Measurements from ENCODE around the gene CXorf51A.
"Not testable (repeated sequence)": the region's sequence is repeated elsewhere in the genome, so short reads cannot be mapped to it uniquely, and the experiment has no call there.

CXorf51A gene

DNA sequence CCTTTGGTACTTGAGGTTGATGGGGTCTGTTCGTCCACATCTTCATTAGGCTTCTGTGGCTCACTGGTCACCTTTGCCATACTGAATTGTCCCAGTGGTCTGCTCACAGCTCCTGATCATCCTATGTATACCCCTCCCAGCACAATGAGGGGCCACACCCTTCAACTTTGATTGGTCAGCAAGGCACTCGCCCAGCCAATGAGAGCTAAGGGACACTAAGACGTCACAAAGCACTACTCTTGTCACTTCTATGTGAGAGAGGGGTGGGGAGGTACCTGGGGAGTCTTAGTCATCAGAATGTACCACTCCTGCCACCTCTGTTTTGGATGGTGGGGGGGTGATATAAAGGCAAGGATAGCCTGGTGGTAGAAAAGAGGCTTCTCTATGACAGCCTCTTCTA lies at the start of gene CXorf51A:
TSS of gene CXorf51A (minus strand) at position 101 of the 400 bp plus-strand sequence. CDS start at position 80, 21 bp downstream.
- H3K36me3 ChIP-seq, H3K27me3 ChIP-seq: not testable (repeated sequence)

DNA sequence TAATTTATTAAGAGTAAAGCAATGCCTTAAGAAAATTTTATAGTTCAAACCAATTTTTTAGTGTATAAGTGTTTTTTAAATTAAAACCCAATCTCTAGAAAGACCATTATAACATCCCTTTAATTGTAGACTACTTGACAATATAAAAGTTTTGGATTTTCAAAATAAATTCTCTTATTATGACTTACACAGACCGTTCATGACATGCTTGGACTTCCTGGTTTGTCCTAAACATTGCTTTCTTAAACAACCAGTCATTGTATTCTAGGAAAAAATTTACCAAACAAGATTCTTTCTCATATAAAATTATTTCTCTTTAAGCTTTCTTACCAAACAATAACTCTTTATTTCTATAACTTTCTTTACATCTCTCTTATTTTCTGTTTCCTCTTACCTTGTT lies 49.0 kb upstream of the CXorf51A start:
- H3K4me3 ChIP-seq (ENCODE audit: low read depth in 1 of 2, low read length in 1 of 2): no peak overlapping the region
- H3K9me3 ChIP-seq: no peaks in the 10 kb centered on the region
- H3K27me3 ChIP-seq: no peaks in the 10 kb centered on the region
- H3K4me1 ChIP-seq (ENCODE audit: control insufficient read depth in 1 of 2, insufficient read depth in 1 of 2, low read depth in 1 of 2, low read length in 1 of 2): no peaks in the 10 kb centered on the region
- H3K27ac ChIP-seq: no peak overlapping the region
- TF ChIP-seq, protein P1, sequence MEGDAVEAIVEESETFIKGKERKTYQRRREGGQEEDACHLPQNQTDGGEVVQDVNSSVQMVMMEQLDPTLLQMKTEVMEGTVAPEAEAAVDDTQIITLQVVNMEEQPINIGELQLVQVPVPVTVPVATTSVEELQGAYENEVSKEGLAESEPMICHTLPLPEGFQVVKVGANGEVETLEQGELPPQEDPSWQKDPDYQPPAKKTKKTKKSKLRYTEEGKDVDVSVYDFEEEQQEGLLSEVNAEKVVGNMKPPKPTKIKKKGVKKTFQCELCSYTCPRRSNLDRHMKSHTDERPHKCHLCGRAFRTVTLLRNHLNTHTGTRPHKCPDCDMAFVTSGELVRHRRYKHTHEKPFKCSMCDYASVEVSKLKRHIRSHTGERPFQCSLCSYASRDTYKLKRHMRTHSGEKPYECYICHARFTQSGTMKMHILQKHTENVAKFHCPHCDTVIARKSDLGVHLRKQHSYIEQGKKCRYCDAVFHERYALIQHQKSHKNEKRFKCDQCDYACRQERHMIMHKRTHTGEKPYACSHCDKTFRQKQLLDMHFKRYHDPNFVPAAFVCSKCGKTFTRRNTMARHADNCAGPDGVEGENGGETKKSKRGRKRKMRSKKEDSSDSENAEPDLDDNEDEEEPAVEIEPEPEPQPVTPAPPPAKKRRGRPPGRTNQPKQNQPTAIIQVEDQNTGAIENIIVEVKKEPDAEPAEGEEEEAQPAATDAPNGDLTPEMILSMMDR (IDR thresholded peaks at IDR 0.05): no peak
- no peaks in the 10 kb centered on the region for H3K36me3 ChIP-seq

More for the DNA sequence above, at the start of gene CXorf51A:
- H3K4me1 ChIP-seq (ENCODE audit: control insufficient read depth in 1 of 2, insufficient read depth in 1 of 2, low read depth in 1 of 2, low read length in 1 of 2); H3K4me3 ChIP-seq (ENCODE audit: low read depth in 1 of 2, low read length in 1 of 2); H3K27ac ChIP-seq; H3K9me3 ChIP-seq: not testable (repeated sequence)

DNA sequence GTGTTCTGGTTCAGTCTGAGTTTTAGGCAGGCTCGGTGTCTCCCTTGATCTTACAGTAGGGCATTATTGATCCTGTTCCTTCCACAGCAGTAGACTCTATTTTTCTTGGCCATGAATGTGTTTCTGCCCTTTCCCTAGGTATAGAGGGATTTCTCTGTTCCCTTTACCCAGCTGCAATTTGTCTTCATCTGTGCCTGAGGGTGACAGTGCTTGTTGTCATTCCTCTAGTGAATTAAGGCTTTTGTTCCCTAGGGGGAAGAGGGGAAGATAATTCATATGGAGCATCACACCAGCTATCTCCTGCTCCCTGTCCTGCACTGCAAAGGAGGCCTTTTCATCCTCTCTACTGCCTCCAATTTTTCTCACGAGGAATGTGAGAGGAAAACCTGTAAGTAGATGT lies 39.7 kb upstream of the CXorf51A start:
- TF ChIP-seq, protein P1 (IDR thresholded peaks at IDR 0.05): no peak
- H3K9me3 ChIP-seq: no peaks in the 10 kb centered on the region
- H3K27me3 ChIP-seq: no peaks in the 10 kb centered on the region
- H3K36me3 ChIP-seq: no peaks in the 10 kb centered on the region
- no peak overlapping the region for H3K4me3 ChIP-seq (ENCODE audit: low read depth in 1 of 2, low read length in 1 of 2)
- no peak overlapping the region for H3K27ac ChIP-seq
- H3K4me1 ChIP-seq (ENCODE audit: control insufficient read depth in 1 of 2, insufficient read depth in 1 of 2, low read depth in 1 of 2, low read length in 1 of 2): no peaks in the 10 kb centered on the region

DNA sequence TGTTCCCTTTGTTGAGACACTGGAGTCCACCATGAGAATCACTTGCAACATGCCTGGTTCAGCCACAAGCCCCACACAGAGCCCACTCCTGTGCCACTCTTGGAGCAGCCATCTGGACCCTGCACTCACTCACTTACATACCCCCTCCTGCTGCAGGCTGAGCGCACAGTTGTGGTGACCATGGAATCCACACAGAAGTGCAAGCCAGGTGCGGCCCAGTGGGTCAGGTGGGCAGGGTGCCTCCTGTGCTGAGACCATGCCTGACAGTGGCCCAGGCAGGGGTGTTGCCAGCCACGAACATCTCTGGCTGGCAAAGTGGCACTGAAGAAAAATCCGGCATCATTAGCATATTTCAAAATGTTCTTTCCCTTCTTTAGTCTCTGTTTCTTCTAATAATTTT lies 17.4 kb upstream of the CXorf51A start:
- TF ChIP-seq, protein P1 (IDR thresholded peaks at IDR 0.05): no peak
- H3K9me3 ChIP-seq: no peaks in the 10 kb centered on the region
- H3K4me3 ChIP-seq (ENCODE audit: low read depth in 1 of 2, low read length in 1 of 2): no peak overlapping the region
- no peaks in the 10 kb centered on the region for H3K27me3 ChIP-seq
- H3K27ac ChIP-seq: no peak overlapping the region
- H3K4me1 ChIP-seq (ENCODE audit: control insufficient read depth in 1 of 2, insufficient read depth in 1 of 2, low read depth in 1 of 2, low read length in 1 of 2): no peaks in the 10 kb centered on the region
- H3K36me3 ChIP-seq: no peaks in the 10 kb centered on the region

DNA sequence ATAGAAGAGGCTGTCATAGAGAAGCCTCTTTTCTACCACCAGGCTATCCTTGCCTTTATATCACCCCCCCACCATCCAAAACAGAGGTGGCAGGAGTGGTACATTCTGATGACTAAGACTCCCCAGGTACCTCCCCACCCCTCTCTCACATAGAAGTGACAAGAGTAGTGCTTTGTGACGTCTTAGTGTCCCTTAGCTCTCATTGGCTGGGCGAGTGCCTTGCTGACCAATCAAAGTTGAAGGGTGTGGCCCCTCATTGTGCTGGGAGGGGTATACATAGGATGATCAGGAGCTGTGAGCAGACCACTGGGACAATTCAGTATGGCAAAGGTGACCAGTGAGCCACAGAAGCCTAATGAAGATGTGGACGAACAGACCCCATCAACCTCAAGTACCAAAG lies 5.1 kb downstream of the CXorf51A start, which contains the start of gene CXorf51B:
TSS of gene CXorf51B (plus strand) at position 301 of the 400 bp plus-strand sequence. CDS start at position 322, 21 bp downstream.
- H3K4me1 ChIP-seq (ENCODE audit: control insufficient read depth in 1 of 2, insufficient read depth in 1 of 2, low read depth in 1 of 2, low read length in 1 of 2); H3K27me3 ChIP-seq; H3K36me3 ChIP-seq; H3K4me3 ChIP-seq (ENCODE audit: low read depth in 1 of 2, low read length in 1 of 2); H3K27ac ChIP-seq; H3K9me3 ChIP-seq: not testable (repeated sequence)
